Uterus (tissue), 4 donors: ENCODE results near the gene RHOBTB1. TPM values are rescaled to one million over a fixed set of nuclear protein-coding genes. Genes with fewer than 3 reads are reported as not detected.

Experiments used
- DNase-seq, 2 donors: peaks; one replicate each; pipeline ENCODE4 v3.0.0-alpha.2; 2019 to 2020
- H3K27ac ChIP-seq, 2 donors: fragments of 200-600 bp; sonication (generic); 1 replicate in 1 of 2; 2 replicates in 1 of 2; pipeline ENCODE4 v1.5.1; 2016 to 2018
- H3K27me3 ChIP-seq, 2 donors: fragments of 200-600 bp; sonication (generic); one replicate each; pipeline ENCODE4 v1.5.1; 2018 to 2019; ENCODE audit warnings: control low read depth in 1 of 2
- H3K36me3 ChIP-seq, 2 donors: fragments of 200-600 bp; sonication (generic); one replicate each; pipeline ENCODE4 v1.5.1; 2019; ENCODE audit warnings: control low read depth in 1 of 2
- H3K4me1 ChIP-seq, 2 donors: fragments of 200-600 bp; sonication (generic); one replicate each; pipeline ENCODE4 v1.5.1; 2018 to 2019; ENCODE audit warnings: control low read depth in 1 of 2
- H3K4me3 ChIP-seq, 2 donors: fragments of 200-600 bp; sonication (generic); 1 replicate in 1 of 2; 2 replicates in 1 of 2; pipeline ENCODE4 v1.5.1; 2018 to 2019; ENCODE audit warnings: mild to moderate bottlenecking in 1 of 2
- H3K9me3 ChIP-seq, 2 donors: fragments of 200-600 bp; sonication (generic); one replicate each; pipeline ENCODE4 v1.5.1; 2019; ENCODE audit warnings: control low read depth in 1 of 2
- POLR2A ChIP-seq, 2 donors: fragments of 450-650 bp; IDR thresholded peaks; one replicate each; pipeline ENCODE4 v1.6.1; 2016; ENCODE audit warnings: antibody characterized with exemption in 2 of 2, mild to moderate bottlenecking in 1 of 2, moderate library complexity in 1 of 2
- intact Hi-C: fragments of 100-400 bp; cut with DNase I; formaldehyde crosslinking; loops from one replicate; pipeline ENCODE4 v1.15.1; 2023; ENCODE audit warnings: low total_unique reads
- total RNA-seq, 4 donors: library from RNA; depleted of rRNA in 3 of 4; stranded (reverse); fragments of >200 nt in 3 of 4; gene quantifications; one replicate each; pipeline versions ENCODE4 v1.1.0 to v1.2.4, GENCODE V29; 2014 to 2023
- TF ChIP-seq, protein P1 (sequence below), 4 experiments: fragments of 200-600 bp in 2 of 4; fragments of 450-650 bp in 2 of 4; sonication (generic) in 2 of 4; IDR thresholded peaks; one replicate each; pipeline ENCODE4 v1.5.1; 2016 to 2019; ENCODE audit warnings: antibody characterized with exemption in 4 of 4, mild to moderate bottlenecking in 2 of 4, moderate library complexity in 1 of 4
- donor health status: DM: yes; HTN: yes; CAD: no.

RHOBTB1 gene
- total RNA-seq, 4 donors from 2014 or later: 6.9 to 67.5 (median 13.8) TPM

DNA sequence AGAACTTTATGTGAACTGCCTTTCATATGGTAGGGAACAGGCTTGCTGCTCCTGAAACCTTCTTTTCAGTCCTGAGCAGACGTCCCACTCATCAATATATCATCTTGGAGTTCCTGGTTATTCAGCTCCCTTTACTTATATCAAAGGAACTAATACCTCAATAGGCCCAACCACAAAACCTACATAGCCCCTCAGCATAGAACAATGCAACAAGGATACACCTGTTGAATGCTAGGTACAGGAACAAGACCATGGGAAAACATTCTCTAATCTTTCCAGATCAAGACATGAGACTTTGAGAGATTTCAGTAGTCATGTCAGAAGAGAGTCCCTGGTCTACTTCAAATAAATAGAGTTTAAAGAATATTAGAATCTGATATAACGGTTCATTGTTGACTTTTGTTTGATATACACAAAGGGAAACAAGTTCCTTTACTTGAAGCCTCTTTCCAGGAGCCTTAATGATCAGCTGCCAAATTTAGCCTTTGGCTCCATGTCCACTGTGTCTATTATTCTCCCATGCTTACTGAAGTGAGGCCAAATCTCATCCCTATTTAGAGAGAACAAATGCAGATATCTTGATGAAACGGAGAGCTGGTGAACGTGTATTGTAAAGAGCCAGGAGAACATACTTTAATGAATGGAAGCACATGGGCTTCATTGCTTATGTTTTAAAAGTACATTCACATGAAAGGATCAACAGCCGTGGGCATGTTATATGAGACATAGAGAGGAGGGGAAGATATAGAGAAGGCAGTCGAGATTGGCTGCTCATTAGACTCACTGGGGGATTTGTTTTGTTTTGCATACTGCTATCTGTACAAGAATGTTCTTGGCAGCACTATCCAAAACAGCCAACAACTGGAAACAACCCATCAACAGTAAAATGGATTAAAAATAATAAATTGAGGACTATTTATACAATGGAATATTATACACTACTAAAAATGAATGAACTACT is 9.5 kb downstream of the RHOBTB1 start:
- DNase-seq: no peak
- H3K4me1 ChIP-seq: no peaks in the 10 kb centered on the region
- no peaks in the 10 kb centered on the region for H3K9me3 ChIP-seq
- H3K36me3 ChIP-seq: no peaks in the 10 kb centered on the region
- H3K4me3 ChIP-seq: no peak overlapping the region
- intact Hi-C loops: no loop called here
- H3K27me3 ChIP-seq: no peaks in the 10 kb centered on the region
- TF ChIP-seq, protein P1, sequence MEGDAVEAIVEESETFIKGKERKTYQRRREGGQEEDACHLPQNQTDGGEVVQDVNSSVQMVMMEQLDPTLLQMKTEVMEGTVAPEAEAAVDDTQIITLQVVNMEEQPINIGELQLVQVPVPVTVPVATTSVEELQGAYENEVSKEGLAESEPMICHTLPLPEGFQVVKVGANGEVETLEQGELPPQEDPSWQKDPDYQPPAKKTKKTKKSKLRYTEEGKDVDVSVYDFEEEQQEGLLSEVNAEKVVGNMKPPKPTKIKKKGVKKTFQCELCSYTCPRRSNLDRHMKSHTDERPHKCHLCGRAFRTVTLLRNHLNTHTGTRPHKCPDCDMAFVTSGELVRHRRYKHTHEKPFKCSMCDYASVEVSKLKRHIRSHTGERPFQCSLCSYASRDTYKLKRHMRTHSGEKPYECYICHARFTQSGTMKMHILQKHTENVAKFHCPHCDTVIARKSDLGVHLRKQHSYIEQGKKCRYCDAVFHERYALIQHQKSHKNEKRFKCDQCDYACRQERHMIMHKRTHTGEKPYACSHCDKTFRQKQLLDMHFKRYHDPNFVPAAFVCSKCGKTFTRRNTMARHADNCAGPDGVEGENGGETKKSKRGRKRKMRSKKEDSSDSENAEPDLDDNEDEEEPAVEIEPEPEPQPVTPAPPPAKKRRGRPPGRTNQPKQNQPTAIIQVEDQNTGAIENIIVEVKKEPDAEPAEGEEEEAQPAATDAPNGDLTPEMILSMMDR (IDR thresholded peaks at IDR 0.05): no peak
- no peak for TF ChIP-seq POLR2A (IDR thresholded peaks at IDR 0.05)
- H3K27ac ChIP-seq: peak overlapping the region in 1 of 2 donors; percentile 5

- H3K4me1 ChIP-seq: no peaks in the 10 kb centered on the region
- H3K9me3 ChIP-seq: no peaks in the 10 kb centered on the region
- intact Hi-C loops: no loop called here
- H3K27me3 ChIP-seq: no peaks in the 10 kb centered on the region
- no peak for DNase-seq
- H3K4me3 ChIP-seq: no peak overlapping the region
- TF ChIP-seq POLR2A (IDR thresholded peaks at IDR 0.05): no peak
- TF ChIP-seq, protein P1 (IDR thresholded peaks at IDR 0.05): no peak
- H3K36me3 ChIP-seq: no peaks in the 10 kb centered on the region
- H3K27ac ChIP-seq: peak overlapping the region in 1 of 2 donors; percentile 1
Measured at GRCh38 chr10:60932756-60933155, 11.2 kb downstream of the RHOBTB1 start.

- no peaks in the 10 kb centered on the region for H3K36me3 ChIP-seq
- H3K9me3 ChIP-seq: no peaks in the 10 kb centered on the region
- no peaks in the 10 kb centered on the region for H3K4me1 ChIP-seq
- intact Hi-C loops: no loop called here
- no peaks in the 10 kb centered on the region for H3K27me3 ChIP-seq
- no peak overlapping the region for H3K4me3 ChIP-seq
- DNase-seq: no peak
- TF ChIP-seq, protein P1 (IDR thresholded peaks at IDR 0.05): no peak
- TF ChIP-seq POLR2A (IDR thresholded peaks at IDR 0.05): no peak
- no peak overlapping the region for H3K27ac ChIP-seq
Measured at GRCh38 chr10:60930237-60930636, 13.7 kb downstream of the RHOBTB1 start.

DNA sequence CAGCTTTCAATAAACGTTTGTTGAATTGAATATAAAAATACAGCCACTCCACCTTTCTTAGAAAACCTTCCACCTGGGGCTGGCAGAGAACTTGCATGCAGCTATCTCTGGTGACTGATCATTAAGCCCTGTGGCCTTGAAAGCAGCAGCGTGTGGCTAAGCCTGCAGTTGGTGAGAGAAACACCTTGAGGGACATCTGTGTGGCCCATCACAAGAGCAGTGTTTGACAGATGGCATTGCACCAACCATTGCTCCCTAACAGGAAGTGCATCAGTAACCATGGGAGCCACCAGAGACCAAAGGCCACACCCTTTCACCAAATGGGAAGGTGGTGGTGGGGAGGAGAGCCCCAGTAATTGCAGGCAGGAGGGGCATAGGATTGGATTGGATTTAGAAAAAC is 22.4 kb downstream of the RHOBTB1 start:
- Histone ChIP-seq H3K4me1 (peaks cover 0 to 4% of the 10 kb centered on the region in 2 donors), H3K36me3 (no peaks in the 10 kb centered on the region), H3K9me3 (no peaks in the 10 kb centered on the region), H3K4me3 (no peak overlapping the region), H3K27ac (no peak overlapping the region), H3K27me3 (no peaks in the 10 kb centered on the region)
- DNase-seq: no peak
- TF ChIP-seq, protein P1 (IDR thresholded peaks at IDR 0.05): no peak
- TF ChIP-seq POLR2A (IDR thresholded peaks at IDR 0.05): no peak
- intact Hi-C loops: no loop called here

GRCh38 chr10:60920479-60920878 is 23.5 kb downstream of the RHOBTB1 start:
- no peaks in the 10 kb centered on the region for H3K9me3 ChIP-seq
- peak overlapping the region in 1 of 2 donors; percentile 10 for H3K27ac ChIP-seq
- intact Hi-C loops: no loop called here
- no peaks in the 10 kb centered on the region for H3K27me3 ChIP-seq
- DNase-seq: no peak
- H3K4me1 ChIP-seq: peaks cover 0 to 4% of the 10 kb centered on the region in 2 donors
- H3K36me3 ChIP-seq: no peaks in the 10 kb centered on the region
- TF ChIP-seq, protein P1 (IDR thresholded peaks at IDR 0.05): no peak
- TF ChIP-seq POLR2A (IDR thresholded peaks at IDR 0.05): no peak
- H3K4me3 ChIP-seq: no peak overlapping the region
